Right lobe of liver (tissue), 6 donors: ENCODE results near the gene KRTAP21-1. TPM values are rescaled to one million over a fixed set of nuclear protein-coding genes. Genes with fewer than 3 reads are reported as not detected.
"Not testable (repeated sequence)": the region's sequence is repeated elsewhere in the genome, so short reads cannot be mapped to it uniquely, and the experiment has no call there.

Source experiments
- ATAC-seq, 4 donors: fragments of 200-7000 bp; cut with Tn5 transposase; one replicate each; pipeline ENCODE4 v1.9.1; 2020; ENCODE audit warnings: mild to moderate bottlenecking in 4 of 4, moderate library complexity in 4 of 4
- DNase-seq, 3 donors: peaks; one replicate each; pipeline ENCODE4 v3.0.0-alpha.2; 2020
- H3K27ac ChIP-seq, 3 donors: fragments of 200-600 bp; one replicate each; pipeline ENCODE4 v1.8.0; 2022
- H3K27me3 ChIP-seq, 2 donors: fragments of 200-600 bp; one replicate each; pipeline ENCODE4 v1.8.0; 2022
- H3K36me3 ChIP-seq, 4 donors: fragments of 200-600 bp; sonication (generic) in 1 of 4; one replicate each; pipeline versions ENCODE4 v1.5.1 to v1.8.0; 2017 to 2022; ENCODE audit warnings: control low read depth in 1 of 4
- H3K4me1 ChIP-seq, 4 donors: fragments of 200-600 bp; sonication (generic) in 1 of 4; one replicate each; pipeline versions ENCODE4 v1.5.1 to v1.8.0; 2017 to 2022; ENCODE audit warnings: control low read depth in 1 of 4
- H3K4me3 ChIP-seq, 3 donors: fragments of 200-600 bp; one replicate each; pipeline ENCODE4 v1.8.0; 2022
- H3K9me3 ChIP-seq, 4 donors: fragments of 200-600 bp; sonication (generic) in 1 of 4; one replicate each; pipeline versions ENCODE4 v1.5.1 to v1.8.0; 2017 to 2022; ENCODE audit warnings: control low read depth in 1 of 4
- CTCF ChIP-seq, 4 donors: fragments of 200-600 bp in 3 of 4; fragments of 450-650 bp in 1 of 4; IDR thresholded peaks; one replicate each; pipeline versions ENCODE4 v1.5.1 to v1.8.0; 2016 to 2022; ENCODE audit warnings: antibody characterized with exemption in 4 of 4, mild to moderate bottlenecking in 2 of 4
- POLR2A ChIP-seq: fragments of 450-650 bp; IDR thresholded peaks from one replicate; pipeline ENCODE4 v1.6.1; 2017; ENCODE audit warnings: antibody characterized with exemption, mild to moderate bottlenecking
- WGBS: methylation state at CpG from one replicate; pipeline ENCODE4 v1.1.6; 2018; ENCODE audit warnings: low coverage, low lambda C conversion rate; ENCODE audit not compliant: insufficient coverage; ENCODE audit errors: missing lambda C conversion rate; 5-methylcytosine and 5-hydroxymethylcytosine counted together
- intact Hi-C, 2 donors: fragments of 100-400 bp; cut with DNase I; formaldehyde crosslinking; loops; one replicate each; pipeline versions ENCODE4 v1.11.2 to v1.14.1; 2022
- long read RNA-seq: library from polyadenylated mRNA; unstranded; transcript quantifications from one replicate; pipeline ENCODE4 v2.0.0, GENCODE V29; 2019
- total RNA-seq, 6 experiments: library from RNA; depleted of rRNA in 2 of 6; stranded (reverse); fragments of >200 nt in 2 of 6; fragmentation: NEBNext Ultra II Directional in 3 of 6; extraction: Animal tissue kit (Norgen Biotek cat#: 25700) in 3 of 6; gene quantifications; one replicate each; pipeline versions ENCODE4 v1.1.0 to v1.2.4, GENCODE V29; 2016 to 2023
- donor health status: DM: no; HTN: yes; CAD: no.
- donor health status: DM: no; HTN: no; CAD: no.
- donor health status: DM: no; HTN: no; CAD: no.
- donor health status: DM: no; HTN: yes; CAD: no.
- donor health status: DM: no; HTN: yes; CAD: no.

Gene KRTAP21-1
- total RNA-seq, result not detected
- long read RNA-seq, result 0 reads

- H3K36me3 ChIP-seq, H3K4me1 ChIP-seq, ATAC-seq, H3K27me3 ChIP-seq, intact Hi-C loops, H3K27ac ChIP-seq, H3K9me3 ChIP-seq, H3K4me3 ChIP-seq, DNase-seq: not testable (repeated sequence)
- WGBS, result no CpG with 5 or more reads among the region's 2 CpGs
These were observed at the start of gene KRTAP21-1 for GRCh38 chr21:30755328-30755727. TSS of gene KRTAP21-1 (minus strand) at chr21:30755428. CDS start at chr21:30755378, 50 bp downstream.

- DNase-seq (no peak), ATAC-seq (no peak)
- 67% methylated on average over 1 of the region's 1 CpG for WGBS
- Histone ChIP-seq H3K27ac (no peak overlapping the region), H3K4me1 (no peaks in the 10 kb centered on the region), H3K36me3 (no peaks in the 10 kb centered on the region), H3K4me3 (no peak overlapping the region), H3K27me3 (no peaks in the 10 kb centered on the region), H3K9me3 (no peaks in the 10 kb centered on the region)
- intact Hi-C loops, result no loop called here
- no peak for TF ChIP-seq POLR2A
- TF ChIP-seq CTCF (IDR thresholded peaks at IDR 0.05), result no peak
These were observed 45.4 kb upstream of the KRTAP21-1 start for GRCh38 chr21:30800605-30801004.

GRCh38 chr21:30793581-30794314 is 38.5 kb upstream of the KRTAP21-1 start:
- H3K9me3 ChIP-seq, result no peaks in the 10 kb centered on the region
- peak; percentile 36 to 83 (median 62) for ATAC-seq
- no peak for DNase-seq
- no peaks in the 10 kb centered on the region for H3K27me3 ChIP-seq
- WGBS, result 24% methylated on average over 1 of the region's 2 CpGs
- H3K4me3 ChIP-seq, result no peak overlapping the region
- H3K36me3 ChIP-seq, result no peaks in the 10 kb centered on the region
- TF ChIP-seq POLR2A, result no peak
- TF ChIP-seq CTCF (IDR thresholded peaks at IDR 0.05), result no peak
- H3K4me1 ChIP-seq, result no peaks in the 10 kb centered on the region
- H3K27ac ChIP-seq, result no peak overlapping the region
- intact Hi-C loops, result no loop called here

GRCh38 chr21:30779249-30779648 is 24.0 kb upstream of the KRTAP21-1 start:
- DNase-seq, result no peak
- H3K36me3 ChIP-seq, result no peaks in the 10 kb centered on the region
- no peak for ATAC-seq
- no peak overlapping the region for H3K4me3 ChIP-seq
- H3K9me3 ChIP-seq, result no peaks in the 10 kb centered on the region
- no peaks in the 10 kb centered on the region for H3K27me3 ChIP-seq
- no peak overlapping the region for H3K27ac ChIP-seq
- H3K4me1 ChIP-seq, result no peaks in the 10 kb centered on the region
- 92% methylated on average over 1 of the region's 1 CpG for WGBS
- TF ChIP-seq POLR2A (no peak), CTCF (IDR thresholded peaks at IDR 0.05) (no peak)
- intact Hi-C loops, result no loop called here

GRCh38 chr21:30769724-30770431 is 14.7 kb upstream of the KRTAP21-1 start:
- no peaks in the 10 kb centered on the region for H3K36me3 ChIP-seq
- DNase-seq (no peak), ATAC-seq (no peak)
- TF ChIP-seq CTCF (IDR thresholded peaks at IDR 0.05) (no peak), POLR2A (no peak)
- no peaks in the 10 kb centered on the region for H3K4me1 ChIP-seq
- WGBS, result 71% methylated on average over 4 of the region's 4 CpGs
- intact Hi-C loops, result no loop called here
- H3K27me3 ChIP-seq, result no peaks in the 10 kb centered on the region
- H3K4me3 ChIP-seq, result no peak overlapping the region
- H3K9me3 ChIP-seq, result no peaks in the 10 kb centered on the region
- H3K27ac ChIP-seq, result no peak overlapping the region
